GM12878 (cell line): ENCODE data around the gene DHDH. TPM values are rescaled to one million over a fixed set of nuclear protein-coding genes. Genes with fewer than 3 reads are reported as not detected.
A peak's percentile ranks its signal among the peaks of the same experiment; 100 is the strongest.

Source experiments
- ATAC-seq: fragments of 200-7000 bp; cut with Tn5 transposase; 3 replicates; pipeline ENCODE4 v1.9.1; 2020; ENCODE audit warnings: mild to moderate bottlenecking, moderate library complexity
- BruUV-seq: library from RNA; stranded (reverse); fragments of 400-500 nt; replicated peaks from 2 replicates; lab custom pipeline; 2021; lab: Mats Ljungman, UMichigan
- CTCF ChIA-PET: fragments of 300-600 bp; sonication (Branson Sonifier 250); formaldehyde crosslinking; extraction: SDS; loops from one replicate; lab custom pipeline; 2021; ENCODE audit warnings: inconsistent platforms; lab: Yijun Ruan, JAX
- POLR2A ChIA-PET: fragments of 350-600 bp; formaldehyde crosslinking; extraction: SDS; loops from one replicate; lab custom pipeline; 2021; ENCODE audit warnings: inconsistent platforms; lab: Charles Lee
- RAD21 ChIA-PET: fragments of 300-600 bp; sonication (Branson Sonifier 250); formaldehyde crosslinking; loops from one replicate; lab custom pipeline; 2023; ENCODE audit warnings: antibody characterized with exemption; ENCODE audit not compliant: unreplicated experiment; lab: Charles Lee
- SMC1A ChIA-PET: fragments of 300-600 bp; sonication (Branson Sonifier 250); formaldehyde crosslinking; loops from one replicate; lab custom pipeline; 2023; ENCODE audit not compliant: unreplicated experiment, uncharacterized antibody; lab: Charles Lee
- DNase-seq: peaks from one replicate; pipeline ENCODE4 v3.0.0-alpha.2; 2011; ENCODE audit warnings: low read depth, low spot score
- FAIRE-seq: peaks from 3 replicates; lab custom pipeline; 2011; peaks lifted over from hg19 to GRCh38; lab: Jason Lieb, UNC
- H2AFZ ChIP-seq: 2 replicates; pipeline ENCODE4 v1.6.0; 2011; ENCODE audit warnings: low read depth, low read length, control low read depth; ENCODE audit not compliant: control insufficient read depth
- H3K27ac ChIP-seq: 2 replicates; pipeline ENCODE4 v1.5.1; 2011; ENCODE audit warnings: control low read depth; ENCODE audit not compliant: control insufficient read depth, insufficient read depth
- H3K27me3 ChIP-seq, 2 experiments: replicated peaks in 1 of 2; 2 replicates each; pipeline versions ENCODE4 v1.6.0 to v1.6.1; 2011; ENCODE audit warnings: low read length in 1 of 2; ENCODE audit not compliant: control insufficient read depth in 2 of 2, insufficient read depth in 2 of 2
- H3K36me3 ChIP-seq, 2 experiments: 2 replicates each; pipeline ENCODE4 v1.5.1; 2011; ENCODE audit warnings: low read length in 1 of 2; ENCODE audit not compliant: control insufficient read depth in 2 of 2, insufficient read depth in 2 of 2
- H3K4me1 ChIP-seq: 2 replicates; pipeline ENCODE4 v1.6.1; 2011; ENCODE audit warnings: mild to moderate bottlenecking, low read length, moderate library complexity, mixed read lengths; ENCODE audit not compliant: control insufficient read depth, insufficient read depth
- H3K4me2 ChIP-seq: 2 replicates; pipeline ENCODE4 v1.6.0; 2011; ENCODE audit warnings: control low read depth; ENCODE audit not compliant: control insufficient read depth, insufficient read depth
- H3K4me3 ChIP-seq: fragments of 200-600 bp; sonication (generic); 2 replicates; pipeline ENCODE4 v1.5.1; 2016
- H3K79me2 ChIP-seq: 2 replicates; pipeline ENCODE4 v1.6.0; 2011; ENCODE audit warnings: low read length; ENCODE audit not compliant: control insufficient read depth, insufficient read depth
- H3K9ac ChIP-seq: 2 replicates; pipeline ENCODE4 v1.8.0; 2011; ENCODE audit warnings: low read length, control low read depth, mixed read lengths; ENCODE audit not compliant: control insufficient read depth, insufficient read depth
- H3K9me3 ChIP-seq: replicated peaks from 3 replicates; pipeline ENCODE4 v1.5.1; 2011; ENCODE audit warnings: mild to moderate bottlenecking, low read length; ENCODE audit not compliant: control insufficient read depth, insufficient read depth
- H4K20me1 ChIP-seq: 2 replicates; pipeline ENCODE4 v1.6.0; 2011; ENCODE audit not compliant: control insufficient read depth, insufficient read depth
- BACH1 ChIP-seq: fragments of 450-650 bp; IDR thresholded peaks from 2 replicates; pipeline ENCODE4 v1.6.1; 2017; ENCODE audit warnings: mild to moderate bottlenecking, borderline replicate concordance
- CREB1 ChIP-seq: IDR thresholded peaks from 2 replicates; pipeline ENCODE4 v1.6.1; 2012; ENCODE audit warnings: low read depth, mild to moderate bottlenecking, inconsistent platforms
- GABPA ChIP-seq: IDR thresholded peaks from 2 replicates; pipeline ENCODE4 v1.6.1; 2014; ENCODE audit warnings: antibody characterized with exemption, low read depth, mild to moderate bottlenecking, inconsistent platforms
- HCFC1 ChIP-seq: fragments of 150-350 bp; IDR thresholded peaks from 2 replicates; pipeline ENCODE4 v1.6.1; 2014; ENCODE audit warnings: low read length
- IKZF1 ChIP-seq: fragments of 450-650 bp; conservative IDR thresholded peaks from 2 replicates; pipeline ENCODE4 v1.6.1; 2017; ENCODE audit warnings: antibody characterized with exemption, mild to moderate bottlenecking
- IKZF2 ChIP-seq, 2 experiments: fragments of 450-650 bp; IDR thresholded peaks; 2 replicates each; pipeline ENCODE4 v1.6.1; 2017; ENCODE audit warnings: mild to moderate bottlenecking in 2 of 2, moderate library complexity in 2 of 2
- MXI1 ChIP-seq: fragments of 150-350 bp; IDR thresholded peaks from 2 replicates; pipeline ENCODE4 v1.6.1; 2011; ENCODE audit warnings: low read depth, mild to moderate bottlenecking, inconsistent platforms, low read length, improper control_type of control experiment
- NBN ChIP-seq: fragments of 450-650 bp; IDR thresholded peaks from 2 replicates; pipeline ENCODE4 v1.6.1; 2016
- NR2C1 ChIP-seq: fragments of 450-650 bp; IDR thresholded peaks from 2 replicates; pipeline ENCODE4 v1.6.1; 2017; ENCODE audit warnings: antibody characterized with exemption, mild to moderate bottlenecking, moderate library complexity
- PAX8 ChIP-seq: fragments of 450-650 bp; IDR thresholded peaks from 2 replicates; pipeline ENCODE4 v1.6.1; 2017; ENCODE audit warnings: mild to moderate bottlenecking, moderate library complexity
- POU2F2 ChIP-seq: IDR thresholded peaks from 3 replicates; pipeline ENCODE4 v1.6.1; 2011; ENCODE audit warnings: low read depth, mild to moderate bottlenecking, low read length, borderline replicate concordance
- RAD51 ChIP-seq: fragments of 450-650 bp; IDR thresholded peaks from 2 replicates; pipeline ENCODE4 v1.6.1; 2016; ENCODE audit warnings: moderate library complexity, mild to moderate bottlenecking, inconsistent platforms
- RBBP5 ChIP-seq: fragments of 200-600 bp; sonication (generic); conservative IDR thresholded peaks from 2 replicates; pipeline ENCODE4 v1.6.1; 2016
- REST ChIP-seq: IDR thresholded peaks from 2 replicates; pipeline ENCODE4 v1.6.1; 2012; ENCODE audit warnings: mild to moderate bottlenecking, low read depth, low read length
- SIX5 ChIP-seq: IDR thresholded peaks from 2 replicates; pipeline ENCODE4 v1.6.1; 2011; ENCODE audit warnings: mild to moderate bottlenecking, low read depth, low read length, moderate library complexity; ENCODE audit not compliant: severe bottlenecking
- SMAD1 ChIP-seq: fragments of 450-650 bp; IDR thresholded peaks from 2 replicates; pipeline ENCODE4 v1.6.1; 2018; ENCODE audit warnings: mild to moderate bottlenecking, low read depth; ENCODE audit not compliant: partially characterized antibody
- SRF ChIP-seq, 2 experiments: IDR thresholded peaks; 2 replicates each; pipeline ENCODE4 v1.6.1; 2011; ENCODE audit warnings: low read depth in 2 of 2, low read length in 2 of 2, mild to moderate bottlenecking in 1 of 2, moderate library complexity in 1 of 2
- TCF7 ChIP-seq: IDR thresholded peaks from 2 replicates; pipeline ENCODE4 v1.6.1; 2014; ENCODE audit warnings: antibody characterized with exemption, borderline replicate concordance
- ZBTB40 ChIP-seq: fragments of 450-650 bp; IDR thresholded peaks from 2 replicates; pipeline ENCODE4 v1.6.1; 2016; ENCODE audit warnings: mild to moderate bottlenecking, moderate library complexity, borderline replicate concordance
- ZNF622 ChIP-seq: fragments of 450-650 bp; IDR thresholded peaks from 2 replicates; pipeline ENCODE4 v1.6.1; 2017; ENCODE audit warnings: mild to moderate bottlenecking, inconsistent platforms
- WGBS: methylation state at CpG from one replicate; pipeline ENCODE4 v1.1.6; 2016; ENCODE audit warnings: low lambda C conversion rate; ENCODE audit not compliant: insufficient replicate concordance, insufficient coverage; ENCODE audit errors: missing lambda C conversion rate; 5-methylcytosine and 5-hydroxymethylcytosine counted together
- in situ Hi-C: fragments of 300-500 bp; cut with MboI; formaldehyde crosslinking; loops from 9 replicates; pipeline ENCODE4 v1.14.3; 2018; ENCODE audit warnings: mixed read lengths
- intact Hi-C: fragments of 100-400 bp; cut with micrococcal nuclease; formaldehyde crosslinking; loops from one replicate; pipeline ENCODE4 v1.14.2; 2022; ENCODE audit not compliant: unreplicated experiment
- polyA plus RNA-seq, 11 experiments: library from polyadenylated mRNA; depleted of rRNA in 4 of 11; unstranded in 6 of 11; stranded (reverse) in 5 of 11; fragments of >200 nt; fragmentation: Nextera tagmentation in 4 of 11; fragmentation: Illumina TruSeq in 1 of 11; extraction: Ambion mirVana in 4 of 11; extraction: Trizol in 1 of 11; gene quantifications; 1 replicate in 1 of 11; 2 replicates in 10 of 11; pipeline versions ENCODE4 v1.2.1 to v1.2.3, GENCODE V29; 2011 to 2016; ENCODE audit warnings: inconsistent platforms in 2 of 11, missing spikeins in 2 of 11, low read depth in 1 of 11
- total RNA-seq, 4 experiments: library from RNA; depleted of rRNA in 3 of 4; stranded (reverse); fragments of >200 nt in 3 of 4; fragmentation: Illumina TruSeq in 1 of 4; extraction: Trizol in 1 of 4; gene quantifications; 2 replicates each; pipeline versions ENCODE4 v1.2.1 to v1.2.3, GENCODE V29; 2013 to 2021

DHDH gene
- total and polyA plus RNA-seq, 10 of the 15 experiments (the other 5 are each of a cell fraction or from before 2014, with no cell fraction given): 0.13 to 0.21 (median 0.15) TPM; not detected in 7

GRCh38 chr19:48982280-48982679 lies 48.8 kb downstream of the DHDH start:
- SMC1A ChIA-PET: no interaction called here
- FAIRE-seq: no peak
- Histone ChIP-seq H3K9me3 (no peaks in the 10 kb centered on the region), H3K27ac (no peak overlapping the region), H3K4me3 (no peak overlapping the region), H3K4me2 (no peak overlapping the region), H3K9ac (no peak overlapping the region), H2AFZ (no peak overlapping the region), H3K36me3 (peaks cover 4 to 29% of the 10 kb centered on the region in 2 experiments), H3K79me2 (no peaks in the 10 kb centered on the region), H3K27me3 (no peaks in the 10 kb centered on the region), H4K20me1 (no peaks in the 10 kb centered on the region), H3K4me1 (peaks cover 4% of the 10 kb centered on the region)
- RAD21 ChIA-PET: no interaction called here
- CTCF ChIA-PET: interaction anchor here (1.6 to 3.1 kb wide), 2 partner anchors 11 to 194 kb away, joined by 3 to 26 read pairs; partner anchors contain the start of genes GYS1 and RUVBL2
- POLR2A ChIA-PET: interaction anchor here (7.1 kb wide), 1 partner anchor 11 kb away, joined by 41 read pairs; the partner anchor contains the start of genes GYS1 and RUVBL2
- in situ Hi-C loops: no loop called here
- intact Hi-C loops: no loop called here
- WGBS: 89% methylated on average over 9 of the region's 9 CpGs
- DNase-seq: no peak
- no peak for ATAC-seq
- BruUV-seq: no TSS peak
- TF ChIP-seq IKZF1 (peak; percentile 43; the same call in 1 of the 2 replicates), TCF7 (no peak), PAX8 (no peak), RBBP5 (no peak), BACH1 (no peak), MXI1 (no peak), REST (no peak), RAD51 (no peak), HCFC1 (peak; percentile 74), ZNF622 (no peak), IKZF2 (IDR thresholded peaks at IDR 0.05) (no peak), SMAD1 (no peak), NBN (no peak), SRF (IDR thresholded peaks at IDR 0.05; ENCODE audit: low read depth in 2 of 2, low read length in 2 of 2) (no peak), CREB1 (peak; percentile 74; the same call in 1 of the 2 replicates), GABPA (peak; percentile 63; the same call in 1 of the 2 replicates), NR2C1 (peak; percentile 49; the same call in 1 of the 2 replicates), ZBTB40 (peak; percentile 31; the same call in 1 of the 2 replicates), SIX5 (peak; percentile 92), POU2F2 (no peak)
